Neural cell (in vitro differentiated cells): ENCODE data around the gene SPHKAP. TPM values are rescaled to one million over a fixed set of nuclear protein-coding genes. Genes with fewer than 3 reads are reported as not detected.
A peak's percentile ranks its signal among the peaks of the same experiment; 100 is the strongest.

Experiments used
- H2AFZ ChIP-seq: fragments of 200-600, 300-800 bp; sonication (generic), shearing (Covaris generic); 2 replicates; pipeline ENCODE4 v1.6.0; 2014; ENCODE audit warnings: low read depth, mild to moderate bottlenecking, antibody characterized with exemption, low read length, moderate library complexity
- H3F3A ChIP-seq: fragments of 200-600 bp; shearing (Covaris generic); 2 replicates; pipeline ENCODE4 v1.6.1; 2016; ENCODE audit warnings: mild to moderate bottlenecking, moderate library complexity, mixed read lengths, antibody characterized with exemption, low read length; ENCODE audit not compliant: insufficient read depth, poor library complexity, severe bottlenecking
- H3K27ac ChIP-seq: fragments of 200-600, 300-800 bp; sonication (generic), shearing (Covaris generic); 2 replicates; pipeline ENCODE4 v1.5.1; 2014; ENCODE audit warnings: mild to moderate bottlenecking, low read length, moderate library complexity
- H3K27me3 ChIP-seq: fragments of 300-800, 200-600 bp; sonication (generic), shearing (Covaris generic); 2 replicates; pipeline ENCODE4 v1.6.0; 2014; ENCODE audit warnings: mild to moderate bottlenecking, low read depth, low read length, moderate library complexity; ENCODE audit not compliant: insufficient read depth
- H3K36me3 ChIP-seq: fragments of 300-800, 200-600 bp; sonication (generic), shearing (Covaris generic); 2 replicates; pipeline ENCODE4 v1.5.1; 2014; ENCODE audit warnings: mild to moderate bottlenecking, antibody characterized with exemption, low read length, moderate library complexity; ENCODE audit not compliant: insufficient read depth
- H3K4me2 ChIP-seq: fragments of 300-800, 200-600 bp; sonication (generic), shearing (Covaris generic); 2 replicates; pipeline ENCODE4 v1.6.0; 2014; ENCODE audit warnings: mild to moderate bottlenecking, low read length
- H3K4me3 ChIP-seq: fragments of 300-800, 200-600 bp; sonication (generic), shearing (Covaris generic); 2 replicates; pipeline ENCODE4 v1.5.1; 2014; ENCODE audit warnings: mild to moderate bottlenecking, low read length, moderate library complexity
- H3K79me2 ChIP-seq: fragments of 200-600 bp; shearing (Covaris generic); replicated peaks from 2 replicates; pipeline ENCODE4 v1.6.0; 2014; ENCODE audit warnings: mild to moderate bottlenecking, low read length, moderate library complexity; ENCODE audit not compliant: insufficient read depth
- H3K9ac ChIP-seq: fragments of 300-800, 200-600 bp; sonication (generic), shearing (Covaris generic); 2 replicates; pipeline ENCODE4 v1.6.1; 2016; ENCODE audit warnings: mild to moderate bottlenecking, low read length, mixed read lengths
- H3K9me2 ChIP-seq: fragments of 200-600 bp; shearing (Covaris generic); 2 replicates; pipeline ENCODE4 v1.6.1; 2016; ENCODE audit warnings: mild to moderate bottlenecking, low read length, mixed read lengths; ENCODE audit not compliant: insufficient read depth
- H3K9me3 ChIP-seq: fragments of 200-600, 300-800 bp; sonication (generic), shearing (Covaris generic); 2 replicates; pipeline ENCODE4 v1.6.1; 2016; ENCODE audit warnings: mild to moderate bottlenecking, mixed run types, low read length, moderate library complexity, mixed read lengths
- H4K20me1 ChIP-seq: fragments of 200-600 bp; shearing (Covaris generic); 2 replicates; pipeline ENCODE4 v1.6.1; 2016; ENCODE audit warnings: mild to moderate bottlenecking, mixed run types; ENCODE audit not compliant: insufficient read depth
- CTCF ChIP-seq: fragments of 450-650 bp; IDR thresholded peaks from 2 replicates; pipeline ENCODE4 v1.5.1; 2014; ENCODE audit warnings: antibody characterized with exemption, mild to moderate bottlenecking, moderate library complexity; ENCODE audit not compliant: poor library complexity, severe bottlenecking
- EP300 ChIP-seq: fragments of 450-650 bp; conservative IDR thresholded peaks from 2 replicates; pipeline ENCODE4 v1.6.1; 2014; ENCODE audit warnings: antibody characterized with exemption, mild to moderate bottlenecking, moderate library complexity; ENCODE audit not compliant: poor library complexity, severe bottlenecking
- EZH2 ChIP-seq: fragments of 200-600, 300-800 bp; shearing (Covaris generic), sonication (generic); IDR thresholded peaks from 2 replicates; pipeline ENCODE4 v1.6.1; 2014; ENCODE audit warnings: antibody characterized with exemption, low read length, borderline replicate concordance, mild to moderate bottlenecking; ENCODE audit not compliant: insufficient read depth, poor library complexity, severe bottlenecking
- MXI1 ChIP-seq: fragments of 450-650 bp; conservative IDR thresholded peaks from 2 replicates; pipeline ENCODE4 v1.6.1; 2014; ENCODE audit warnings: antibody characterized with exemption, mild to moderate bottlenecking; ENCODE audit not compliant: poor library complexity, severe bottlenecking
- POLR2AphosphoS5 ChIP-seq: IDR thresholded peaks from 2 replicates; pipeline ENCODE4 v1.6.1; 2012
- RAD21 ChIP-seq: fragments of 450-650 bp; conservative IDR thresholded peaks from 2 replicates; pipeline ENCODE4 v1.6.1; 2014; ENCODE audit warnings: antibody characterized with exemption, mild to moderate bottlenecking, moderate library complexity
- REST ChIP-seq: IDR thresholded peaks from 2 replicates; pipeline ENCODE4 v1.6.1; 2012; ENCODE audit warnings: borderline replicate concordance
- SMC3 ChIP-seq: fragments of 450-650 bp; conservative IDR thresholded peaks from 2 replicates; pipeline ENCODE4 v1.6.1; 2014; ENCODE audit warnings: antibody characterized with exemption, mild to moderate bottlenecking, moderate library complexity; ENCODE audit not compliant: poor library complexity
- TAF1 ChIP-seq: IDR thresholded peaks from 2 replicates; pipeline ENCODE4 v1.6.1; 2012; ENCODE audit warnings: low read depth
- polyA minus RNA-seq: library from RNA; depleted of rRNA, polyadenylated mRNA; stranded (reverse); fragments of >200 nt; gene quantifications from 2 replicates; pipeline ENCODE4 v1.2.3, GENCODE V29; 2014
- polyA plus RNA-seq: library from polyadenylated mRNA; depleted of rRNA; stranded (reverse); fragments of >200 nt; gene quantifications from 2 replicates; pipeline ENCODE4 v1.2.3, GENCODE V29; 2014

The SPHKAP gene
- polyA plus RNA-seq (1.7 and 2.3 TPM in 2 replicates), polyA minus RNA-seq (7.8 and 8.3 TPM in 2 replicates)

GRCh38 chr2:228181098-228182019 lies at the start of gene SPHKAP:
Gene SPHKAP, minus strand, starts transcription at chr2:228181687. Its CDS starts 89 bp downstream, at chr2:228181598.
- Histone ChIP-seq H3K9ac (peak within 1 kb of the TSS; percentile 51), H2AFZ (peak within 1 kb of the TSS; percentile 34), H3K79me2 (no peaks in the 10 kb centered on the region), H3K4me2 (peak within 1 kb of the TSS; percentile 63), H3K27me3 (peaks cover 50% of the 10 kb centered on the region), H4K20me1 (no peaks in the 10 kb centered on the region), H3K36me3 (no peaks in the 10 kb centered on the region), H3K27ac (no peak within 1 kb of the TSS), H3F3A (no peaks in the 10 kb centered on the region), H3K9me3 (no peaks in the 10 kb centered on the region), H3K4me3 (peak within 1 kb of the TSS; percentile 69), H3K9me2 (no peaks in the 10 kb centered on the region)
- TF ChIP-seq RAD21 (peak; percentile 21), REST (no peak), CTCF (peak; percentile 30), SMC3 (no peak)

GRCh38 chr2:228227466-228227865 lies 46.0 kb upstream of the SPHKAP start:
- H3K9me3 ChIP-seq = no peaks in the 10 kb centered on the region
- H3F3A ChIP-seq = no peaks in the 10 kb centered on the region
- no peaks in the 10 kb centered on the region for H4K20me1 ChIP-seq
- no peaks in the 10 kb centered on the region for H3K79me2 ChIP-seq
- no peak overlapping the region for H3K27ac ChIP-seq
- H3K4me3 ChIP-seq = no peak overlapping the region
- TF ChIP-seq MXI1 (no peak), SMC3 (no peak)
- no peak overlapping the region for H3K4me2 ChIP-seq
- H3K36me3 ChIP-seq = no peaks in the 10 kb centered on the region
- H2AFZ ChIP-seq = no peak overlapping the region
- H3K9ac ChIP-seq = no peak overlapping the region
- no peaks in the 10 kb centered on the region for H3K9me2 ChIP-seq
- H3K27me3 ChIP-seq = no peaks in the 10 kb centered on the region

- Histone ChIP-seq H3K27ac (no peak overlapping the region), H3K79me2 (no peaks in the 10 kb centered on the region), H3K9me3 (no peaks in the 10 kb centered on the region), H3K4me3 (no peak overlapping the region), H3K9ac (no peak overlapping the region), H2AFZ (no peak overlapping the region), H3F3A (no peaks in the 10 kb centered on the region), H3K9me2 (no peaks in the 10 kb centered on the region), H3K4me2 (no peak overlapping the region), H3K27me3 (no peaks in the 10 kb centered on the region), H4K20me1 (no peaks in the 10 kb centered on the region), H3K36me3 (no peaks in the 10 kb centered on the region)
- no peak for TF ChIP-seq POLR2AphosphoS5
- TF ChIP-seq EZH2 = no peak
- no peak for TF ChIP-seq TAF1
- TF ChIP-seq RAD21 = no peak
- TF ChIP-seq MXI1 = no peak
- no peak for TF ChIP-seq SMC3
- no peak for TF ChIP-seq EP300
- TF ChIP-seq REST = no peak
- no peak for TF ChIP-seq CTCF
Observed at GRCh38 chr2:228224410-228224809, 42.9 kb upstream of the SPHKAP start.
